Uterus (tissue), 4 donors: ENCODE measurements around the gene DNAJC9. TPM values are rescaled to one million over a fixed set of nuclear protein-coding genes. Genes with fewer than 3 reads are reported as not detected.

Experiments used
- DNase-seq, 2 donors: peaks; one replicate each; pipeline ENCODE4 v3.0.0-alpha.2; 2019 to 2020
- H3K27ac ChIP-seq, 2 donors: fragments of 200-600 bp; sonication (generic); 1 replicate in 1 of 2; 2 replicates in 1 of 2; pipeline ENCODE4 v1.5.1; 2016 to 2018
- H3K27me3 ChIP-seq, 2 donors: fragments of 200-600 bp; sonication (generic); one replicate each; pipeline ENCODE4 v1.5.1; 2018 to 2019; ENCODE audit warnings: control low read depth in 1 of 2
- H3K36me3 ChIP-seq, 2 donors: fragments of 200-600 bp; sonication (generic); one replicate each; pipeline ENCODE4 v1.5.1; 2019; ENCODE audit warnings: control low read depth in 1 of 2
- H3K4me1 ChIP-seq, 2 donors: fragments of 200-600 bp; sonication (generic); one replicate each; pipeline ENCODE4 v1.5.1; 2018 to 2019; ENCODE audit warnings: control low read depth in 1 of 2
- H3K4me3 ChIP-seq, 2 donors: fragments of 200-600 bp; sonication (generic); 1 replicate in 1 of 2; 2 replicates in 1 of 2; pipeline ENCODE4 v1.5.1; 2018 to 2019; ENCODE audit warnings: mild to moderate bottlenecking in 1 of 2
- H3K9me3 ChIP-seq, 2 donors: fragments of 200-600 bp; sonication (generic); one replicate each; pipeline ENCODE4 v1.5.1; 2019; ENCODE audit warnings: control low read depth in 1 of 2
- POLR2A ChIP-seq, 2 donors: fragments of 450-650 bp; IDR thresholded peaks; one replicate each; pipeline ENCODE4 v1.6.1; 2016; ENCODE audit warnings: antibody characterized with exemption in 2 of 2, mild to moderate bottlenecking in 1 of 2, moderate library complexity in 1 of 2
- intact Hi-C: fragments of 100-400 bp; cut with DNase I; formaldehyde crosslinking; loops from one replicate; pipeline ENCODE4 v1.15.1; 2023; ENCODE audit warnings: low total_unique reads
- total RNA-seq, 4 donors: library from RNA; depleted of rRNA in 3 of 4; stranded (reverse); fragments of >200 nt in 3 of 4; gene quantifications; one replicate each; pipeline versions ENCODE4 v1.1.0 to v1.2.4, GENCODE V29; 2014 to 2023
- TF ChIP-seq, protein P1 (sequence below), 4 experiments: fragments of 200-600 bp in 2 of 4; fragments of 450-650 bp in 2 of 4; sonication (generic) in 2 of 4; IDR thresholded peaks; one replicate each; pipeline ENCODE4 v1.5.1; 2016 to 2019; ENCODE audit warnings: antibody characterized with exemption in 4 of 4, mild to moderate bottlenecking in 2 of 4, moderate library complexity in 1 of 4
- donor health status: DM: yes; HTN: yes; CAD: no.

DNAJC9 gene
- total RNA-seq, 4 donors from 2014 or later, result 8.2 to 45.3 (median 19.3) TPM

- no peaks in the 10 kb centered on the region for H3K27me3 ChIP-seq
- TF ChIP-seq POLR2A (IDR thresholded peaks at IDR 0.05), result no peak
- TF ChIP-seq, protein P1, sequence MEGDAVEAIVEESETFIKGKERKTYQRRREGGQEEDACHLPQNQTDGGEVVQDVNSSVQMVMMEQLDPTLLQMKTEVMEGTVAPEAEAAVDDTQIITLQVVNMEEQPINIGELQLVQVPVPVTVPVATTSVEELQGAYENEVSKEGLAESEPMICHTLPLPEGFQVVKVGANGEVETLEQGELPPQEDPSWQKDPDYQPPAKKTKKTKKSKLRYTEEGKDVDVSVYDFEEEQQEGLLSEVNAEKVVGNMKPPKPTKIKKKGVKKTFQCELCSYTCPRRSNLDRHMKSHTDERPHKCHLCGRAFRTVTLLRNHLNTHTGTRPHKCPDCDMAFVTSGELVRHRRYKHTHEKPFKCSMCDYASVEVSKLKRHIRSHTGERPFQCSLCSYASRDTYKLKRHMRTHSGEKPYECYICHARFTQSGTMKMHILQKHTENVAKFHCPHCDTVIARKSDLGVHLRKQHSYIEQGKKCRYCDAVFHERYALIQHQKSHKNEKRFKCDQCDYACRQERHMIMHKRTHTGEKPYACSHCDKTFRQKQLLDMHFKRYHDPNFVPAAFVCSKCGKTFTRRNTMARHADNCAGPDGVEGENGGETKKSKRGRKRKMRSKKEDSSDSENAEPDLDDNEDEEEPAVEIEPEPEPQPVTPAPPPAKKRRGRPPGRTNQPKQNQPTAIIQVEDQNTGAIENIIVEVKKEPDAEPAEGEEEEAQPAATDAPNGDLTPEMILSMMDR (IDR thresholded peaks at IDR 0.05), result no peak
- no peak overlapping the region for H3K4me3 ChIP-seq
- no peaks in the 10 kb centered on the region for H3K9me3 ChIP-seq
- intact Hi-C loops, result no loop called here
- DNase-seq, result no peak
- H3K4me1 ChIP-seq, result no peaks in the 10 kb centered on the region
- no peaks in the 10 kb centered on the region for H3K36me3 ChIP-seq
- H3K27ac ChIP-seq, result no peak overlapping the region
Observed at GRCh38 chr10:73264423-73264822, 17.4 kb upstream of the DNAJC9 start.

- H3K27me3 ChIP-seq, result no peaks in the 10 kb centered on the region
- TF ChIP-seq POLR2A (IDR thresholded peaks at IDR 0.05), result no peak
- TF ChIP-seq, protein P1 (IDR thresholded peaks at IDR 0.05), result peak in 2 of 4 experiments; percentile 9 to 13
- no peaks in the 10 kb centered on the region for H3K36me3 ChIP-seq
- H3K4me1 ChIP-seq, result no peaks in the 10 kb centered on the region
- no peak overlapping the region for H3K4me3 ChIP-seq
- no peak for DNase-seq
- no peak overlapping the region for H3K27ac ChIP-seq
- no peaks in the 10 kb centered on the region for H3K9me3 ChIP-seq
- intact Hi-C loops, result no loop called here
Observed at GRCh38 chr10:73263693-73264347, 16.8 kb upstream of the DNAJC9 start.

DNA sequence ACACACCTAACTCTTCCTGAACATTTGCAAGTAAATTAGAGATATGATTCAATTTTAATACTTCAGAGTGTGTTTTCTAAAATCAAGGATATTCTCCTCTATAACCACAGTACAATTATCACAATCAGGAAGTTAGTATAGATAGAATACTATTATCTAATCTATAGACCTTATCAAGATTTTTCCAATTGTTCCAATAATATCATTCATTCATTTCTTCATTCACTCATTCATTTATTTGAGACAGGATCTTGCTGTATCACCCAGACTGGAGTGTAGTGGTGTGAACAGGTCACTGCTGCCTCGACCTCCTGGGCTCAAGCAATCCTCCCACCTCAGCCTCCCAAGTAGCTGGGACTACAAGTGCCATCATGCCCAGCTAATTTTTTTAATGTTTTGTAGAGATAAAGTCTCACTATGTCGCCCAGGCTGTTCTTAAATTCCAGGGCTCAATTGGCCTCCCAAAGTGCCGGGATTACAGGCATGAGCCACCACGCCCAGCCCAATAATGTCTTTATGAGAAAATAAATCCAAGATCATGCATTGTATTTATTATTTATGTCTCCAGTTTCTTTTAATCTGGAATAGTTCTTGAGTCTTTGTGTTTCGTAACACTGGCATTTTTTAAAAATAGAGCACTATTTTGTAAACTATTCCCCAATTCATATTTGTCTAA, 16.0 kb upstream of the DNAJC9 start:
- intact Hi-C loops, result no loop called here
- Histone ChIP-seq H3K4me1 (no peaks in the 10 kb centered on the region), H3K9me3 (no peaks in the 10 kb centered on the region), H3K27ac (no peak overlapping the region), H3K27me3 (no peaks in the 10 kb centered on the region), H3K36me3 (no peaks in the 10 kb centered on the region), H3K4me3 (no peak overlapping the region)
- no peak for TF ChIP-seq POLR2A (IDR thresholded peaks at IDR 0.05)
- TF ChIP-seq, protein P1 (IDR thresholded peaks at IDR 0.05), result no peak
- DNase-seq, result no peak

- H3K9me3 ChIP-seq, result no peaks in the 10 kb centered on the region
- H3K4me3 ChIP-seq, result no peak overlapping the region
- no peaks in the 10 kb centered on the region for H3K4me1 ChIP-seq
- H3K27me3 ChIP-seq, result no peaks in the 10 kb centered on the region
- no peak overlapping the region for H3K27ac ChIP-seq
- DNase-seq, result no peak
- intact Hi-C loops, result no loop called here
- TF ChIP-seq, protein P1 (IDR thresholded peaks at IDR 0.05), result no peak
- TF ChIP-seq POLR2A (IDR thresholded peaks at IDR 0.05), result no peak
- no peaks in the 10 kb centered on the region for H3K36me3 ChIP-seq
Observed at GRCh38 chr10:73262105-73262730, 15.2 kb upstream of the DNAJC9 start.
